ENCODE results near the gene CNTN1. TPM values are rescaled to one million over a fixed set of nuclear protein-coding genes. Genes with fewer than 3 reads are reported as not detected.

Gene CNTN1
- total and polyA plus RNA-seq, 2 of the 8 experiments (the other 6 are each of a cell fraction or from before 2014, with no cell fraction given) = 7.2 to 21.8 TPM

- CTCF ChIA-PET (ENCODE audit: partially characterized antibody) = no interaction called here
Observed at GRCh38 chr12:40963751-40964150, 271.5 kb downstream of the CNTN1 start.

More at GRCh38 chr12:40963751-40964150, 271.5 kb downstream of the CNTN1 start:
- no peaks in the 10 kb centered on the region for H4K20me1 ChIP-seq (replicated peaks in 1 of 2; ENCODE audit: control insufficient read depth in 1 of 2, insufficient read depth in 2 of 2, low read length in 2 of 2)
- H3K36me3 ChIP-seq (ENCODE audit: control insufficient read depth in 2 of 4, insufficient read depth in 4 of 4, low read length in 3 of 4) = no peaks in the 10 kb centered on the region
- no peaks in the 10 kb centered on the region for H3K27me3 ChIP-seq (replicated peaks in 1 of 4; ENCODE audit: control insufficient read depth in 3 of 4, extremely low read depth in 1 of 4, insufficient read depth in 3 of 4, low read length in 3 of 4)
- no peaks in the 10 kb centered on the region for H3K9me3 ChIP-seq (ENCODE audit: insufficient read depth in 2 of 2, low read depth in 1 of 2, low read length in 1 of 2)
- no peak overlapping the region for H4K91ac ChIP-seq (replicated peaks; ENCODE audit: insufficient read length, low read length)
- H2AFZ ChIP-seq (ENCODE audit: low read length) = no peak overlapping the region
- FAIRE-seq = no peak
- no peak overlapping the region for H2BK12ac ChIP-seq (ENCODE audit: low read depth, low read length)
- POLR2A ChIA-PET (ENCODE audit: partially characterized antibody) = no interaction called here
- H2BK20ac ChIP-seq (ENCODE audit: low read length) = no peak overlapping the region
- DNase-seq (ENCODE audit: low read depth in 1 of 2, low spot score in 2 of 2) = no peak
- H3K79me2 ChIP-seq (ENCODE audit: control insufficient read depth in 1 of 2, insufficient read depth in 2 of 2, low read length in 2 of 2) = no peaks in the 10 kb centered on the region
- no peak overlapping the region for H3K18ac ChIP-seq (ENCODE audit: extremely low read depth, low read length)
- no peak overlapping the region for H3K14ac ChIP-seq (ENCODE audit: insufficient read length)
- no peak overlapping the region for H2BK5ac ChIP-seq (ENCODE audit: low read depth, low read length)
- no peak overlapping the region for H4K5ac ChIP-seq (ENCODE audit: insufficient read length, low read depth, low read length)
- no peak overlapping the region for H3K27ac ChIP-seq (ENCODE audit: low read depth, low read length)
- no peak overlapping the region for H3K23ac ChIP-seq (ENCODE audit: insufficient read length)
- no peaks in the 10 kb centered on the region for H3K4me1 ChIP-seq (replicated peaks in 1 of 4; ENCODE audit: control insufficient read depth in 3 of 4, insufficient read depth in 4 of 4, low read length in 3 of 4)
- no peak overlapping the region for H2AK5ac ChIP-seq (ENCODE audit: low read depth, low read length)
- no peaks in the 10 kb centered on the region; the same call in 1 of the 2 replicates for H3K23me2 ChIP-seq (ENCODE audit: low read depth, low read length)
- H3K79me1 ChIP-seq (ENCODE audit: low read depth, low read length) = no peaks in the 10 kb centered on the region
- H2BK15ac ChIP-seq (ENCODE audit: low read length) = no peak overlapping the region
- no peak overlapping the region for H2BK120ac ChIP-seq (replicated peaks; ENCODE audit: low read depth, low read length)
- no peak overlapping the region for H3K4me2 ChIP-seq (ENCODE audit: insufficient read depth in 1 of 2, low read depth in 2 of 2, low read length in 2 of 2)
- TF ChIP-seq SP2 (IDR thresholded peaks at IDR 0.05; ENCODE audit: low read length) (no peak), POLR2A (IDR thresholded peaks at IDR 0.05; ENCODE audit: control extremely low read depth in 1 of 2, low read depth in 2 of 2, low read length in 2 of 2) (no peak), MAFK (IDR thresholded peaks at IDR 0.05; ENCODE audit: low read depth, low read length) (no peak), NRF1 (IDR thresholded peaks at IDR 0.05; ENCODE audit: low read depth, low read length) (no peak), SAP30 (IDR thresholded peaks at IDR 0.05; ENCODE audit: insufficient read depth, insufficient replicate concordance, low read length) (no peak), RFX5 (IDR thresholded peaks at IDR 0.05; ENCODE audit: borderline replicate concordance, low read depth, low read length) (no peak), EGR1 (IDR thresholded peaks at IDR 0.05; ENCODE audit: borderline replicate concordance, low read depth, low read length) (no peak), CBX8 (IDR thresholded peaks at IDR 0.05; ENCODE audit: borderline replicate concordance, low read depth, low read length) (no peak), RBBP5 (IDR thresholded peaks at IDR 0.05; ENCODE audit: borderline replicate concordance, low read depth, low read length) (no peak), GTF2F1 (IDR thresholded peaks at IDR 0.05; ENCODE audit: borderline replicate concordance, low read depth, low read length) (no peak), TCF12 (IDR thresholded peaks at IDR 0.05; ENCODE audit: low read depth, low read length) (no peak)
- no peak overlapping the region for H4K8ac ChIP-seq (ENCODE audit: extremely low read depth, insufficient read depth, low read length)
- H3K9ac ChIP-seq (replicated peaks in 1 of 4; ENCODE audit: extremely low read depth in 1 of 4, low read depth in 3 of 4, low read length in 3 of 4) = no peak overlapping the region
- no peak overlapping the region for H3K4me3 ChIP-seq (ENCODE audit: extremely low read depth in 1 of 4, insufficient read depth in 2 of 4, low read depth in 3 of 4, low read length in 4 of 4)
- no peak overlapping the region for H3K4ac ChIP-seq (replicated peaks; ENCODE audit: insufficient read length, low read depth, low read length)
- H3K56ac ChIP-seq (replicated peaks; ENCODE audit: insufficient read length, low read depth, low read length) = no peak overlapping the region
- 94% methylated on average over 2 of the region's 2 CpGs; no CpG with 5 or more reads in 1 of the 2 experiments for WGBS, 2 experiments (ENCODE audit: extremely low coverage in 1 of 2, insufficient coverage in 1 of 2, insufficient read length in 1 of 2, insufficient replicate concordance in 2 of 2, low coverage in 1 of 2, low lambda C conversion rate in 2 of 2, missing lambda C conversion rate in 1 of 2)

All from H1 (cell line).